ENCODE results near the gene HEATR5A.
"Not testable (repeated sequence)": the region's sequence is repeated elsewhere in the genome, so short reads cannot be mapped to it uniquely, and the experiment has no call there.

The HEATR5A gene

GRCh38 chr14:31331395-31331794 is 89.0 kb downstream of the HEATR5A start:
- DNase-seq (ENCODE audit: low spot score); FAIRE-seq: not testable (repeated sequence)

- FAIRE-seq; DNase-seq (ENCODE audit: low spot score): not testable (repeated sequence)
Measured at GRCh38 chr14:31329876-31330521, 90.4 kb downstream of the HEATR5A start.

GRCh38 chr14:31326111-31326510 is 94.2 kb downstream of the HEATR5A start:
- FAIRE-seq = no peak
- DNase-seq (ENCODE audit: low spot score) = no peak

- no peak for DNase-seq (ENCODE audit: low spot score)
- no peak for FAIRE-seq
Measured at GRCh38 chr14:31323419-31323818, 96.9 kb downstream of the HEATR5A start.

GRCh38 chr14:31320922-31321766 is 99.2 kb downstream of the HEATR5A start:
- DNase-seq (ENCODE audit: low spot score) = no peak
- no peak for FAIRE-seq

- no peak for FAIRE-seq
- DNase-seq (ENCODE audit: low spot score) = no peak
Measured at GRCh38 chr14:31320216-31320615, 100.1 kb downstream of the HEATR5A start.

- DNase-seq (ENCODE audit: low spot score) (no peak), FAIRE-seq (no peak)
Measured at GRCh38 chr14:31319701-31320100, 100.6 kb downstream of the HEATR5A start.

- FAIRE-seq = no peak
- no peak for DNase-seq (ENCODE audit: low spot score)
Measured at GRCh38 chr14:31312934-31313333, 107.4 kb downstream of the HEATR5A start.

- not testable (repeated sequence) for DNase-seq (ENCODE audit: low spot score); FAIRE-seq
Measured at GRCh38 chr14:31312370-31312769, 108.0 kb downstream of the HEATR5A start.

GRCh38 chr14:31307618-31308017 is 112.7 kb downstream of the HEATR5A start:
- no peak for DNase-seq (ENCODE audit: low spot score)
- FAIRE-seq = no peak

GRCh38 chr14:31307198-31307597 is 113.2 kb downstream of the HEATR5A start:
- no peak for FAIRE-seq
- no peak for DNase-seq (ENCODE audit: low spot score)

- DNase-seq (ENCODE audit: low spot score) (no peak), FAIRE-seq (no peak)
Measured at GRCh38 chr14:31303654-31304053, 116.7 kb downstream of the HEATR5A start.

GRCh38 chr14:31300883-31301282 is 119.5 kb downstream of the HEATR5A start:
- FAIRE-seq (no peak), DNase-seq (ENCODE audit: low spot score) (no peak)

- FAIRE-seq (no peak), DNase-seq (ENCODE audit: low spot score) (no peak)
Measured at GRCh38 chr14:31300296-31300695, 120.1 kb downstream of the HEATR5A start.

- FAIRE-seq (no peak), DNase-seq (ENCODE audit: low spot score) (no peak)
Measured at GRCh38 chr14:31297701-31298344, 122.5 kb downstream of the HEATR5A start.

- DNase-seq (ENCODE audit: low spot score) (no peak), FAIRE-seq (no peak)
Measured at GRCh38 chr14:31297112-31297511, 123.2 kb downstream of the HEATR5A start.

- FAIRE-seq = no peak
Measured at GRCh38 chr14:31294746-31295405, 125.5 kb downstream of the HEATR5A start.

GRCh38 chr14:31292937-31293616 is 127.3 kb downstream of the HEATR5A start:
- DNase-seq (ENCODE audit: low spot score) = no peak
- no peak for FAIRE-seq

More at GRCh38 chr14:31294746-31295405, 125.5 kb downstream of the HEATR5A start:
- no peak for DNase-seq (ENCODE audit: low spot score)

- DNase-seq (ENCODE audit: low spot score) (no peak), FAIRE-seq (no peak)
Measured at GRCh38 chr14:31291210-31291609, 129.1 kb downstream of the HEATR5A start.

GRCh38 chr14:31287294-31287972 is 132.9 kb downstream of the HEATR5A start:
- no peak for DNase-seq (ENCODE audit: low spot score)
- no peak for FAIRE-seq

Measured in urothelium cell line (cell line).